ENCODE data around the gene CELSR1. TPM values are rescaled to one million over a fixed set of nuclear protein-coding genes. Genes with fewer than 3 reads are reported as not detected.

The CELSR1 gene
- total and polyA plus RNA-seq, 2 of the 13 experiments (the other 11 are each of a cell fraction or from before 2014, with no cell fraction given): 0.78 to 1.8 TPM

DNA sequence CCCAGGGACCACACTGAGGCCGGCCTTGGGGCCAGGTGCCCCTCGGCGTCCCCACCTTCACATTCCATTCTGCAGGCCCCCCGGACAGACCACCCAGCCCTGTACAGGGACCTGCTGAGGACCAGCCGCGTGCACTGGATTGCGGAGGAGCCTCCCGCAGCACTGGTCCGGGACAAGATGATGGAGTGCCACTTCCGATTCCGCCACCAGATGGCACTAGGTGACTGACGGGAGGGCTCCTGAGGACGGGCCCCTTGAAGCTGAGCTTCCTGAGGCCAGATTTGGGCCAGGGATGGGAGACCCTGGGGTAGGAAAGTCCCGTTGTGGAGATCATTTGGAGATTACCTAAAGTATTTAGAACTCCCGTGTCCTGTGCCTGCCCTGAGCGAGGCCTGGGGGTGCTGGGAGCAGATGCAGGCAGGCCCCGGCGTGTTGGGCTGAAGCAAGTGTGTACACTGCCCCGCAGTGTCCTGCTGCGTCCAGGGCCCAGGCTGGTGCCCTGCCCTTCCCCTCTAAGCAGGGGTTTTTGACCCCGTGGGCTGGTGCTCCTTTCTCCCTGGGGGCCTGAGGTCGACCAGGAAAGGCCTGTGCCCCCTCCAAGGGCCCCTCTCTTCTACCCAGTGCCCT lies 181.9 kb downstream of the CELSR1 start (continued):
- TF ChIP-seq, protein P1, sequence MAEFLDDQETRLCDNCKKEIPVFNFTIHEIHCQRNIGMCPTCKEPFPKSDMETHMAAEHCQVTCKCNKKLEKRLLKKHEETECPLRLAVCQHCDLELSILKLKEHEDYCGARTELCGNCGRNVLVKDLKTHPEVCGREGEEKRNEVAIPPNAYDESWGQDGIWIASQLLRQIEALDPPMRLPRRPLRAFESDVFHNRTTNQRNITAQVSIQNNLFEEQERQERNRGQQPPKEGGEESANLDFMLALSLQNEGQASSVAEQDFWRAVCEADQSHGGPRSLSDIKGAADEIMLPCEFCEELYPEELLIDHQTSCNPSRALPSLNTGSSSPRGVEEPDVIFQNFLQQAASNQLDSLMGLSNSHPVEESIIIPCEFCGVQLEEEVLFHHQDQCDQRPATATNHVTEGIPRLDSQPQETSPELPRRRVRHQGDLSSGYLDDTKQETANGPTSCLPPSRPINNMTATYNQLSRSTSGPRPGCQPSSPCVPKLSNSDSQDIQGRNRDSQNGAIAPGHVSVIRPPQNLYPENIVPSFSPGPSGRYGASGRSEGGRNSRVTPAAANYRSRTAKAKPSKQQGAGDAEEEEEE (CRISPR knock-in tag; IDR thresholded peaks at IDR 0.05; ENCODE audit: borderline replicate concordance): no peak
- TF ChIP-seq ZNF382 (CRISPR knock-in tag; IDR thresholded peaks at IDR 0.05; ENCODE audit: borderline replicate concordance) (no peak), XBP1 (CRISPR knock-in tag; IDR thresholded peaks at IDR 0.05) (no peak), ZNF713 (CRISPR knock-in tag; IDR thresholded peaks at IDR 0.05) (no peak), PPARG (CRISPR knock-in tag; conservative IDR thresholded peaks at IDR 0.05) (no peak), BORCS8-MEF2B (CRISPR knock-in tag; IDR thresholded peaks at IDR 0.05) (peak; percentile 38; the same call in 1 of the 2 replicates), IKZF4 (CRISPR knock-in tag; IDR thresholded peaks at IDR 0.05; ENCODE audit: borderline replicate concordance, low read depth, not compliant biosample characterization) (no peak), RFX1 (IDR thresholded peaks at IDR 0.05) (no peak), CBFB (CRISPR knock-in tag; IDR thresholded peaks at IDR 0.05) (no peak), CAMTA2 (CRISPR knock-in tag; IDR thresholded peaks at IDR 0.05; ENCODE audit: borderline replicate concordance) (no peak), KLF15 (CRISPR knock-in tag; IDR thresholded peaks at IDR 0.05; ENCODE audit: borderline replicate concordance) (no peak), RBM22 (optimal IDR thresholded peaks at IDR 0.05; ENCODE audit: low read length) (no peak), MBNL3 (CRISPR knock-in tag; conservative IDR thresholded peaks at IDR 0.05) (no peak), SMAD9 (CRISPR knock-in tag; IDR thresholded peaks at IDR 0.05) (no peak), FOXM1 (CRISPR knock-in tag; IDR thresholded peaks at IDR 0.05) (no peak), MXD4 (CRISPR knock-in tag; IDR thresholded peaks at IDR 0.05) (no peak), PHF5A (CRISPR knock-in tag; IDR thresholded peaks at IDR 0.05; ENCODE audit: low read depth, unreplicated experiment) (no peak), GATAD2A (CRISPR knock-in tag; IDR thresholded peaks at IDR 0.05) (no peak), ZBTB7B (CRISPR knock-in tag; IDR thresholded peaks at IDR 0.05) (no peak), ZBTB1 (CRISPR knock-in tag; IDR thresholded peaks at IDR 0.05; ENCODE audit: borderline replicate concordance) (no peak), ZNF589 (CRISPR knock-in tag; conservative IDR thresholded peaks at IDR 0.05) (no peak), ZMYM2 (CRISPR knock-in tag; IDR thresholded peaks at IDR 0.05) (no peak), ZFX (CRISPR knock-in tag; IDR thresholded peaks at IDR 0.05; ENCODE audit: low read depth) (peak; percentile 34; the same call in 1 of the 2 replicates), NR1H2 (CRISPR knock-in tag; IDR thresholded peaks at IDR 0.05; ENCODE audit: borderline replicate concordance, low read depth) (no peak), ZNF232 (CRISPR knock-in tag; IDR thresholded peaks at IDR 0.05; ENCODE audit: borderline replicate concordance) (no peak), ZNF605 (CRISPR knock-in tag; IDR thresholded peaks at IDR 0.05) (no peak)
- TF ChIP-seq, protein P2, sequence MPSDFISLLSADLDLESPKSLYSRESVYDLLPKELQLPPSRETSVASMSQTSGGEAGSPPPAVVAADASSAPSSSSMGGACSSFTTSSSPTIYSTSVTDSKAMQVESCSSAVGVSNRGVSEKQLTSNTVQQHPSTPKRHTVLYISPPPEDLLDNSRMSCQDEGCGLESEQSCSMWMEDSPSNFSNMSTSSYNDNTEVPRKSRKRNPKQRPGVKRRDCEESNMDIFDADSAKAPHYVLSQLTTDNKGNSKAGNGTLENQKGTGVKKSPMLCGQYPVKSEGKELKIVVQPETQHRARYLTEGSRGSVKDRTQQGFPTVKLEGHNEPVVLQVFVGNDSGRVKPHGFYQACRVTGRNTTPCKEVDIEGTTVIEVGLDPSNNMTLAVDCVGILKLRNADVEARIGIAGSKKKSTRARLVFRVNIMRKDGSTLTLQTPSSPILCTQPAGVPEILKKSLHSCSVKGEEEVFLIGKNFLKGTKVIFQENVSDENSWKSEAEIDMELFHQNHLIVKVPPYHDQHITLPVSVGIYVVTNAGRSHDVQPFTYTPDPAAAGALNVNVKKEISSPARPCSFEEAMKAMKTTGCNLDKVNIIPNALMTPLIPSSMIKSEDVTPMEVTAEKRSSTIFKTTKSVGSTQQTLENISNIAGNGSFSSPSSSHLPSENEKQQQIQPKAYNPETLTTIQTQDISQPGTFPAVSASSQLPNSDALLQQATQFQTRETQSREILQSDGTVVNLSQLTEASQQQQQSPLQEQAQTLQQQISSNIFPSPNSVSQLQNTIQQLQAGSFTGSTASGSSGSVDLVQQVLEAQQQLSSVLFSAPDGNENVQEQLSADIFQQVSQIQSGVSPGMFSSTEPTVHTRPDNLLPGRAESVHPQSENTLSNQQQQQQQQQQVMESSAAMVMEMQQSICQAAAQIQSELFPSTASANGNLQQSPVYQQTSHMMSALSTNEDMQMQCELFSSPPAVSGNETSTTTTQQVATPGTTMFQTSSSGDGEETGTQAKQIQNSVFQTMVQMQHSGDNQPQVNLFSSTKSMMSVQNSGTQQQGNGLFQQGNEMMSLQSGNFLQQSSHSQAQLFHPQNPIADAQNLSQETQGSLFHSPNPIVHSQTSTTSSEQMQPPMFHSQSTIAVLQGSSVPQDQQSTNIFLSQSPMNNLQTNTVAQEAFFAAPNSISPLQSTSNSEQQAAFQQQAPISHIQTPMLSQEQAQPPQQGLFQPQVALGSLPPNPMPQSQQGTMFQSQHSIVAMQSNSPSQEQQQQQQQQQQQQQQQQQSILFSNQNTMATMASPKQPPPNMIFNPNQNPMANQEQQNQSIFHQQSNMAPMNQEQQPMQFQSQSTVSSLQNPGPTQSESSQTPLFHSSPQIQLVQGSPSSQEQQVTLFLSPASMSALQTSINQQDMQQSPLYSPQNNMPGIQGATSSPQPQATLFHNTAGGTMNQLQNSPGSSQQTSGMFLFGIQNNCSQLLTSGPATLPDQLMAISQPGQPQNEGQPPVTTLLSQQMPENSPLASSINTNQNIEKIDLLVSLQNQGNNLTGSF (CRISPR knock-in tag; IDR thresholded peaks at IDR 0.05): no peak
